Caco-2 (cell line): ENCODE measurements around the gene SVIP. TPM values are rescaled to one million over a fixed set of nuclear protein-coding genes. Genes with fewer than 3 reads are reported as not detected.

Source experiments
- BruUV-seq: library from RNA; stranded (reverse); fragments of 400-500 nt; replicated peaks from 2 replicates; lab custom pipeline; 2021; lab: Mats Ljungman, UMichigan
- CTCF ChIA-PET: fragments of 300-600 bp; sonication (Branson Sonifier 250); formaldehyde crosslinking; loops from one replicate; lab custom pipeline; 2022; ENCODE audit warnings: antibody characterized with exemption; lab: Charles Lee
- POLR2A ChIA-PET: fragments of 300-600 bp; sonication (Branson Sonifier 250); formaldehyde crosslinking; loops from one replicate; lab custom pipeline; 2022; ENCODE audit warnings: antibody characterized with exemption; lab: Charles Lee
- DNase-seq, 2 experiments: peaks; one replicate each; pipeline versions ENCODE4 v3.0.0 to v3.0.0-alpha.2; 2020 to 2022
- H3K27me3 ChIP-seq: replicated peaks from 2 replicates; pipeline ENCODE4 v1.6.0; 2011; ENCODE audit warnings: low read length; ENCODE audit not compliant: control insufficient read depth, insufficient read depth
- H3K36me3 ChIP-seq: 2 replicates; pipeline ENCODE4 v1.5.1; 2011; ENCODE audit warnings: low read length; ENCODE audit not compliant: control insufficient read depth, insufficient read depth
- H3K4me1 ChIP-seq: fragments of 250-450 bp; sonication (Bioruptor Pico); 2 replicates; pipeline ENCODE4 v1.5.1; 2020; ENCODE audit warnings: mild to moderate bottlenecking
- H3K4me3 ChIP-seq: 2 replicates; pipeline ENCODE4 v1.5.1; 2011; ENCODE audit warnings: low read depth, mild to moderate bottlenecking, control low read depth, low read length
- H3K9me3 ChIP-seq: fragments of 250-450 bp; sonication (Bioruptor Pico); 2 replicates; pipeline ENCODE4 v1.5.1; 2020; ENCODE audit warnings: mild to moderate bottlenecking, moderate library complexity
- H3K27ac Mint-ChIP-seq: one replicate; pipeline ENCODE4 v1.8.0; 2022; ENCODE audit warnings: mixed read lengths; ENCODE audit not compliant: unreplicated experiment
- H3K27me3 Mint-ChIP-seq: one replicate; pipeline ENCODE4 v1.8.0; 2022; ENCODE audit warnings: mixed read lengths; ENCODE audit not compliant: insufficient read depth, unreplicated experiment
- H3K36me3 Mint-ChIP-seq: one replicate; pipeline ENCODE4 v1.8.0; 2022; ENCODE audit warnings: mild to moderate bottlenecking, mixed read lengths; ENCODE audit not compliant: insufficient read depth, unreplicated experiment
- H3K4me1 Mint-ChIP-seq: one replicate; pipeline ENCODE4 v1.8.0; 2022; ENCODE audit warnings: low read depth, mixed read lengths; ENCODE audit not compliant: unreplicated experiment
- H3K4me3 Mint-ChIP-seq: one replicate; pipeline ENCODE4 v1.8.0; 2022; ENCODE audit warnings: mild to moderate bottlenecking, moderate library complexity, mixed read lengths; ENCODE audit not compliant: unreplicated experiment
- H3K9me3 Mint-ChIP-seq: one replicate; pipeline ENCODE4 v1.8.0; 2022; ENCODE audit warnings: mixed read lengths; ENCODE audit not compliant: unreplicated experiment
- CTCF ChIP-seq, 2 experiments: fragments of 200-600 bp in 1 of 2; IDR thresholded peaks; 1 replicate in 1 of 2; 2 replicates in 1 of 2; pipeline versions ENCODE4 v1.5.1 to v1.8.0; 2011 to 2022; ENCODE audit warnings: antibody characterized with exemption in 1 of 2, control low read depth in 1 of 2, inconsistent platforms in 1 of 2, low read depth in 1 of 2, low read length in 1 of 2, mild to moderate bottlenecking in 1 of 2, moderate library complexity in 1 of 2; ENCODE audit not compliant: insufficient read depth in 1 of 2, severe bottlenecking in 1 of 2, unreplicated experiment in 1 of 2
- intact Hi-C: fragments of 100-400 bp; cut with micrococcal nuclease; formaldehyde crosslinking; loops from one replicate; pipeline ENCODE4 v1.10.0; 2022; ENCODE audit not compliant: unreplicated experiment
- total RNA-seq: library from RNA; stranded (reverse); gene quantifications from 2 replicates; pipeline ENCODE4 v1.2.3, GENCODE V29; 2022

The SVIP gene
- total RNA-seq, 1 experiment from 2014 or later = 19.6 TPM

GRCh38 chr11:22822203-22822602 lies 7.4 kb downstream of the SVIP start:
- no peak for TF ChIP-seq CTCF (IDR thresholded peaks at IDR 0.05; ENCODE audit: insufficient read depth in 1 of 2, low read depth in 1 of 2, low read length in 1 of 2, severe bottlenecking in 1 of 2, unreplicated experiment in 1 of 2)
- Mint-ChIP-seq H3K4me1 (no peaks in the 10 kb centered on the region), H3K27ac (no peak overlapping the region), H3K4me3 (no peak overlapping the region), H3K27me3 (no peaks in the 10 kb centered on the region), H3K9me3 (no peaks in the 10 kb centered on the region), H3K36me3 (no peaks in the 10 kb centered on the region)
- no peak overlapping the region for H3K4me3 ChIP-seq
- POLR2A ChIA-PET = no interaction called here
- intact Hi-C loops = no loop called here
- no peak for DNase-seq
- no peaks in the 10 kb centered on the region for H3K4me1 ChIP-seq
- BruUV-seq = no TSS peak
- no peaks in the 10 kb centered on the region for H3K9me3 ChIP-seq
- CTCF ChIA-PET = no interaction called here
- H3K36me3 ChIP-seq = no peaks in the 10 kb centered on the region; the same call in 1 of the 2 replicates
- H3K27me3 ChIP-seq = no peaks in the 10 kb centered on the region

GRCh38 chr11:22809893-22810292 lies 19.7 kb downstream of the SVIP start:
- Mint-ChIP-seq H3K4me1 (no peaks in the 10 kb centered on the region), H3K4me3 (no peak overlapping the region), H3K27me3 (peaks cover 3% of the 10 kb centered on the region), H3K27ac (no peak overlapping the region), H3K36me3 (no peaks in the 10 kb centered on the region), H3K9me3 (peaks cover 9% of the 10 kb centered on the region)
- BruUV-seq = no TSS peak
- no peaks in the 10 kb centered on the region for H3K27me3 ChIP-seq
- H3K4me1 ChIP-seq = no peaks in the 10 kb centered on the region
- TF ChIP-seq CTCF (IDR thresholded peaks at IDR 0.05; ENCODE audit: insufficient read depth in 1 of 2, low read depth in 1 of 2, low read length in 1 of 2, severe bottlenecking in 1 of 2, unreplicated experiment in 1 of 2) = no peak
- CTCF ChIA-PET = no interaction called here
- H3K36me3 ChIP-seq = no peaks in the 10 kb centered on the region
- H3K9me3 ChIP-seq = no peaks in the 10 kb centered on the region; the same call in 1 of the 2 replicates
- H3K4me3 ChIP-seq = no peak overlapping the region
- DNase-seq = no peak
- POLR2A ChIA-PET = no interaction called here
- intact Hi-C loops = no loop called here

- Mint-ChIP-seq H3K9me3 (peaks cover 9% of the 10 kb centered on the region), H3K27ac (no peak overlapping the region), H3K27me3 (no peaks in the 10 kb centered on the region), H3K4me3 (no peak overlapping the region), H3K36me3 (no peaks in the 10 kb centered on the region), H3K4me1 (no peaks in the 10 kb centered on the region)
- Histone ChIP-seq H3K4me1 (no peaks in the 10 kb centered on the region), H3K27me3 (no peaks in the 10 kb centered on the region), H3K36me3 (no peaks in the 10 kb centered on the region), H3K9me3 (no peaks in the 10 kb centered on the region; the same call in 1 of the 2 replicates), H3K4me3 (no peak overlapping the region)
- POLR2A ChIA-PET = no interaction called here
- no peak for DNase-seq
- no TSS peak for BruUV-seq
- no peak for TF ChIP-seq CTCF (IDR thresholded peaks at IDR 0.05; ENCODE audit: insufficient read depth in 1 of 2, low read depth in 1 of 2, low read length in 1 of 2, severe bottlenecking in 1 of 2, unreplicated experiment in 1 of 2)
- CTCF ChIA-PET = no interaction called here
- intact Hi-C loops = no loop called here
These were observed 20.9 kb downstream of the SVIP start for GRCh38 chr11:22808571-22809197.
